ENCODE results near the gene SLC25A21. TPM values are rescaled to one million over a fixed set of nuclear protein-coding genes. Genes with fewer than 3 reads are reported as not detected.
"Not testable (repeated sequence)": the region's sequence is repeated elsewhere in the genome, so short reads cannot be mapped to it uniquely, and the experiment has no call there.

The SLC25A21 gene
- polyA plus RNA-seq, 1 experiment = 0.50 TPM

- ChIA-PET CTCF (no interaction called here), POLR2A (no interaction called here)
- no peaks in the 10 kb centered on the region for H3K27me3 ChIP-seq (ENCODE audit: control insufficient read depth, insufficient read depth, low read length)
- H3K36me3 ChIP-seq (ENCODE audit: control insufficient read depth, insufficient read depth, low read length) = no peaks in the 10 kb centered on the region
- H3K4me3 ChIP-seq (ENCODE audit: low read depth, low read length) = no peak overlapping the region
- no peak for DNase-seq (ENCODE audit: low read depth)
- TF ChIP-seq, protein P1, sequence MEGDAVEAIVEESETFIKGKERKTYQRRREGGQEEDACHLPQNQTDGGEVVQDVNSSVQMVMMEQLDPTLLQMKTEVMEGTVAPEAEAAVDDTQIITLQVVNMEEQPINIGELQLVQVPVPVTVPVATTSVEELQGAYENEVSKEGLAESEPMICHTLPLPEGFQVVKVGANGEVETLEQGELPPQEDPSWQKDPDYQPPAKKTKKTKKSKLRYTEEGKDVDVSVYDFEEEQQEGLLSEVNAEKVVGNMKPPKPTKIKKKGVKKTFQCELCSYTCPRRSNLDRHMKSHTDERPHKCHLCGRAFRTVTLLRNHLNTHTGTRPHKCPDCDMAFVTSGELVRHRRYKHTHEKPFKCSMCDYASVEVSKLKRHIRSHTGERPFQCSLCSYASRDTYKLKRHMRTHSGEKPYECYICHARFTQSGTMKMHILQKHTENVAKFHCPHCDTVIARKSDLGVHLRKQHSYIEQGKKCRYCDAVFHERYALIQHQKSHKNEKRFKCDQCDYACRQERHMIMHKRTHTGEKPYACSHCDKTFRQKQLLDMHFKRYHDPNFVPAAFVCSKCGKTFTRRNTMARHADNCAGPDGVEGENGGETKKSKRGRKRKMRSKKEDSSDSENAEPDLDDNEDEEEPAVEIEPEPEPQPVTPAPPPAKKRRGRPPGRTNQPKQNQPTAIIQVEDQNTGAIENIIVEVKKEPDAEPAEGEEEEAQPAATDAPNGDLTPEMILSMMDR (IDR thresholded peaks at IDR 0.05; ENCODE audit: insufficient read depth, low read depth, low read length) = no peak
Measured at GRCh38 chr14:36713960-36714703, 458.3 kb downstream of the SLC25A21 start.

DNA sequence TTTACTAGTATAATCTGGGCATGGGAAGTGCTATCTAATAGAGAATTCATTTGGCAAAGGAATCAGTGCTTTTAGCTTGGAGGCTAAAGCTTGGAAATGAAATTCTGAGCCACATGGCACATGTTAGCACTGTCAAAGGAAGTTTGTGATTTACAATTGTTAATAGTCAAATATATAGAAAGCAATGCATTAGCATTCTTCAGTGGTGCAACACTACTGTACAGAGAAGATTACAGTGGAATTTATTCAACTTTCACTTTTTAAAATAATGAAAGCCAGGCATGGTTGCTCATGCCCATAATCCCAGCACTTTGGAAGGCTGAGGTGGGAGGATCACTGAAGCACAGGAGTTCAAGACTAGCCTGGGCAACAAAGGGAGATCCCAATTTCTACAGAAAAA, 464.8 kb downstream of the SLC25A21 start:
- no peak for DNase-seq (ENCODE audit: low read depth)
- Histone ChIP-seq H3K27me3 (ENCODE audit: control insufficient read depth, insufficient read depth, low read length) (no peaks in the 10 kb centered on the region), H3K36me3 (ENCODE audit: control insufficient read depth, insufficient read depth, low read length) (no peaks in the 10 kb centered on the region), H3K4me3 (ENCODE audit: low read depth, low read length) (no peak overlapping the region)
- POLR2A ChIA-PET = no interaction called here
- CTCF ChIA-PET = no interaction called here
- TF ChIP-seq, protein P1 (IDR thresholded peaks at IDR 0.05; ENCODE audit: insufficient read depth, low read depth, low read length) = no peak

- TF ChIP-seq, protein P1 (IDR thresholded peaks at IDR 0.05; ENCODE audit: insufficient read depth, low read depth, low read length) = no peak
- ChIA-PET CTCF (no interaction called here), POLR2A (no interaction called here)
- DNase-seq (ENCODE audit: low read depth) = no peak
- Histone ChIP-seq H3K27me3 (ENCODE audit: control insufficient read depth, insufficient read depth, low read length) (no peaks in the 10 kb centered on the region), H3K4me3 (ENCODE audit: low read depth, low read length) (no peak overlapping the region), H3K36me3 (ENCODE audit: control insufficient read depth, insufficient read depth, low read length) (no peaks in the 10 kb centered on the region)
Measured at GRCh38 chr14:36702474-36702873, 469.9 kb downstream of the SLC25A21 start.

- DNase-seq (ENCODE audit: low read depth) = no peak
- TF ChIP-seq, protein P1 (IDR thresholded peaks at IDR 0.05; ENCODE audit: insufficient read depth, low read depth, low read length) = no peak
- H3K27me3 ChIP-seq (ENCODE audit: control insufficient read depth, insufficient read depth, low read length) = no peaks in the 10 kb centered on the region
- no peaks in the 10 kb centered on the region for H3K36me3 ChIP-seq (ENCODE audit: control insufficient read depth, insufficient read depth, low read length)
- POLR2A ChIA-PET = no interaction called here
- H3K4me3 ChIP-seq (ENCODE audit: low read depth, low read length) = no peak overlapping the region
- CTCF ChIA-PET = interaction anchor here (1.3 kb wide), 1 partner anchor 47 kb away, joined by 3 read pairs; no protein-coding TSS in a partner anchor
Measured at GRCh38 chr14:36701132-36701531, 471.3 kb downstream of the SLC25A21 start.

DNA sequence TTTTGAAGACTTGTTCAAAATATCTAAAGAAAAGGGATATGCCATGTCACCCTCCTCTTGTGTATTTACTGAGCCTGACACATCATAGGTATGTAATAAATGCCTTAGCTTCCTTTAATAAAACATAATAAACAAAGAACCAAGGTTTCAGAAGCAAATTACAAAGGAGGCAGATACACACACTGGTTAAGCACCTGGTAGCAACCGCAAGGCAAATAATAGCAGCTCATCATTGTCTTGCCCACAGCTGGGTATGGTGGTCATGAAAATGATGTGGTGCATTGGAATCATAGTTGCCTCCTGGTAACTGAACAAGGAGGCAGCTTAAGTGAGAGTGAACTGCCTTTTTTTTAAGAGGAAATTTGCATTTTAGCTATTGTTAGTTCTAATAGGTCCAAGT, 471.8 kb downstream of the SLC25A21 start:
- POLR2A ChIA-PET = no interaction called here
- no peak for DNase-seq (ENCODE audit: low read depth)
- H3K27me3 ChIP-seq (ENCODE audit: control insufficient read depth, insufficient read depth, low read length) = no peaks in the 10 kb centered on the region
- H3K36me3 ChIP-seq (ENCODE audit: control insufficient read depth, insufficient read depth, low read length) = no peaks in the 10 kb centered on the region
- TF ChIP-seq, protein P1 (IDR thresholded peaks at IDR 0.05; ENCODE audit: insufficient read depth, low read depth, low read length) = no peak
- H3K4me3 ChIP-seq (ENCODE audit: low read depth, low read length) = no peak overlapping the region
- CTCF ChIA-PET = no interaction called here

- H3K4me3 ChIP-seq (ENCODE audit: low read depth, low read length); POLR2A ChIA-PET; DNase-seq (ENCODE audit: low read depth); H3K27me3 ChIP-seq (ENCODE audit: control insufficient read depth, insufficient read depth, low read length); H3K36me3 ChIP-seq (ENCODE audit: control insufficient read depth, insufficient read depth, low read length): not testable (repeated sequence)
- CTCF ChIA-PET = interaction anchor here (0.9 kb wide), 1 partner anchor 8 kb away, joined by 3 read pairs; no protein-coding TSS in a partner anchor
Measured at GRCh38 chr14:36699420-36699819, 473.0 kb downstream of the SLC25A21 start.
